ENCODE results near the gene BEND7. TPM values are rescaled to one million over a fixed set of nuclear protein-coding genes. Genes with fewer than 3 reads are reported as not detected.

The BEND7 gene
- total and polyA plus RNA-seq, 9 of the 15 experiments (the other 6 are each of a cell fraction or from before 2014, with no cell fraction given) = 1.3 to 11.4 (median 5.2) TPM

- CTCF ChIA-PET (ENCODE audit: low intra/inter-chr PET ratio) = no interaction called here
- 17% methylated on average over 2 of the region's 2 CpGs for WGBS (ENCODE audit: insufficient coverage, low coverage, missing lambda C conversion rate)
- H3K9me1 ChIP-seq (ENCODE audit: control insufficient read depth, insufficient read depth, low read length) = no peaks in the 10 kb centered on the region
- no peak overlapping the region for H2AFZ ChIP-seq (ENCODE audit: low read depth, low read length)
- H3K36me3 ChIP-seq (ENCODE audit: control insufficient read depth, insufficient read depth, low read length) = no peaks in the 10 kb centered on the region
- ATAC-seq (no peak), FAIRE-seq (no peak), DNase-seq (ENCODE audit: extremely low read depth in 1 of 4, low spot score in 3 of 4) (no peak)
- no peak overlapping the region for H3K27ac ChIP-seq (ENCODE audit: extremely low read depth, low read depth, low read length)
- intact Hi-C loops (cut with micrococcal nuclease) = no loop called here
- H3K9me3 ChIP-seq (replicated peaks; ENCODE audit: control insufficient read depth, insufficient read depth, low read depth, low read length) = no peaks in the 10 kb centered on the region
- H3K79me2 ChIP-seq (ENCODE audit: control insufficient read depth, insufficient read depth, low read length) = no peaks in the 10 kb centered on the region
- POLR2A ChIA-PET = interaction anchor here (0.6 kb wide), 1 partner anchor 107 kb away, joined by 3 read pairs; no protein-coding TSS in a partner anchor
- in situ Hi-C loops (cut with MboI) = no loop called here
- H3K4me3 ChIP-seq = no peak overlapping the region
- no TSS peak for BruUV-seq (replicated peaks)
- TF ChIP-seq XRCC5 (IDR thresholded peaks at IDR 0.05; ENCODE audit: low read depth, low read length) = no peak
- no peak for TF ChIP-seq SIN3A (IDR thresholded peaks at IDR 0.05; ENCODE audit: borderline replicate concordance in 2 of 2, control insufficient read depth in 1 of 2, low read depth in 2 of 2, low read length in 2 of 2)
- no peak for TF ChIP-seq RERE (CRISPR knock-in tag; IDR thresholded peaks at IDR 0.05; ENCODE audit: borderline replicate concordance)
- no peak for TF ChIP-seq HES1 (IDR thresholded peaks at IDR 0.05; ENCODE audit: low read depth)
- H3K27me3 ChIP-seq (ENCODE audit: control insufficient read depth in 2 of 2, insufficient read depth in 2 of 2, low read length in 2 of 2) = peaks cover 0 to 5% of the 10 kb centered on the region in 2 experiments; a peak in 3 of 5 replicates
- H3K4me2 ChIP-seq (ENCODE audit: insufficient read depth, low read length) = no peak overlapping the region
- H4K20me1 ChIP-seq (replicated peaks; ENCODE audit: control insufficient read depth, insufficient read depth, low read length) = no peaks in the 10 kb centered on the region
- H3K4me1 ChIP-seq (replicated peaks in 1 of 2; ENCODE audit: control insufficient read depth in 2 of 2, insufficient read depth in 2 of 2, low read length in 2 of 2) = no peaks in the 10 kb centered on the region
- H3K9ac ChIP-seq (ENCODE audit: insufficient read depth in 1 of 2, low read depth in 2 of 2, low read length in 2 of 2) = no peak overlapping the region
These were observed 22.0 kb upstream of the BEND7 start for GRCh38 chr10:13550802-13551201.

All from K562 (cell line).